Measurements from ENCODE around the gene APOL4. TPM values are rescaled to one million over a fixed set of nuclear protein-coding genes. Genes with fewer than 3 reads are reported as not detected.

Gene APOL4
- total RNA-seq, 2 experiments from 2014 or later = 5.7 to 6.5 TPM

- Mint-ChIP-seq H3K9me3 (no peaks in the 10 kb centered on the region), H3K4me1 (peaks cover 6% of the 10 kb centered on the region), H3K27me3 (peaks cover 12% of the 10 kb centered on the region), H3K27ac (no peak overlapping the region), H3K36me3 (no peaks in the 10 kb centered on the region), H3K4me3 (no peak overlapping the region)
- DNase-seq = no peak
- POLR2A ChIA-PET = no interaction called here
- no peak for ATAC-seq (ENCODE audit: low read depth)
These were observed 17.1 kb downstream of the APOL4 start for GRCh38 chr22:36184433-36185025.

GRCh38 chr22:36183446-36183845 lies 18.2 kb downstream of the APOL4 start:
- Mint-ChIP-seq H3K36me3 (no peaks in the 10 kb centered on the region), H3K4me1 (peaks cover 6% of the 10 kb centered on the region), H3K9me3 (no peaks in the 10 kb centered on the region), H3K4me3 (no peak overlapping the region), H3K27ac (no peak overlapping the region), H3K27me3 (peaks cover 12% of the 10 kb centered on the region)
- ATAC-seq (ENCODE audit: low read depth) (no peak), DNase-seq (no peak)
- POLR2A ChIA-PET = interaction anchor here (0.6 to 1.6 kb wide), 2 partner anchors 24 to 43 kb away, joined by 4 to 7 read pairs; partner anchors contain the start of gene APOL3

- POLR2A ChIA-PET = interaction anchor here (1.6 kb wide), 1 partner anchor 23 kb away, joined by 7 read pairs; the partner anchor contains the start of gene APOL3
- ATAC-seq (ENCODE audit: low read depth) = no peak
These were observed 18.8 kb downstream of the APOL4 start for GRCh38 chr22:36182857-36183256.

GRCh38 chr22:36182056-36182455 lies 19.6 kb downstream of the APOL4 start:
- Mint-ChIP-seq H3K4me3 (no peak overlapping the region), H3K36me3 (peaks cover 2% of the 10 kb centered on the region), H3K9me3 (no peaks in the 10 kb centered on the region), H3K27ac (no peak overlapping the region), H3K4me1 (peaks cover 6% of the 10 kb centered on the region), H3K27me3 (peaks cover 10% of the 10 kb centered on the region)
- DNase-seq = no peak
- POLR2A ChIA-PET = interaction anchor here (1.6 kb wide), 1 partner anchor 22 kb away, joined by 7 read pairs; the partner anchor contains the start of gene APOL3
- no peak for ATAC-seq (ENCODE audit: low read depth)

More at GRCh38 chr22:36182857-36183256, 18.8 kb downstream of the APOL4 start:
- DNase-seq = no peak
- H3K4me3 Mint-ChIP-seq = no peak overlapping the region
- H3K9me3 Mint-ChIP-seq = no peaks in the 10 kb centered on the region
- no peak overlapping the region for H3K27ac Mint-ChIP-seq
- no peaks in the 10 kb centered on the region for H3K36me3 Mint-ChIP-seq
- H3K27me3 Mint-ChIP-seq = peaks cover 10% of the 10 kb centered on the region
- H3K4me1 Mint-ChIP-seq = peaks cover 6% of the 10 kb centered on the region

GRCh38 chr22:36180928-36181327 lies 20.7 kb downstream of the APOL4 start:
- Mint-ChIP-seq H3K36me3 (peaks cover 2% of the 10 kb centered on the region), H3K27ac (no peak overlapping the region), H3K9me3 (peaks cover 1% of the 10 kb centered on the region), H3K4me1 (peaks cover 4% of the 10 kb centered on the region), H3K4me3 (no peak overlapping the region), H3K27me3 (peaks cover 7% of the 10 kb centered on the region)
- POLR2A ChIA-PET = no interaction called here
- no peak for DNase-seq
- ATAC-seq (ENCODE audit: low read depth) = no peak

GRCh38 chr22:36180038-36180880 lies 21.4 kb downstream of the APOL4 start:
- no peak overlapping the region for H3K27ac Mint-ChIP-seq
- H3K9me3 Mint-ChIP-seq = peaks cover 5% of the 10 kb centered on the region
- peak; percentile 97 for ATAC-seq (ENCODE audit: low read depth)
- H3K4me1 Mint-ChIP-seq = peaks cover 4% of the 10 kb centered on the region
- H3K27me3 Mint-ChIP-seq = peaks cover 5% of the 10 kb centered on the region
- peak; percentile 87 for DNase-seq
- peaks cover 4% of the 10 kb centered on the region for H3K36me3 Mint-ChIP-seq
- POLR2A ChIA-PET = interaction anchor here (0.9 to 1.0 kb wide), 2 partner anchors 20 to 24 kb away, joined by 3 to 4 read pairs; partner anchors contain the start of gene APOL3
- H3K4me3 Mint-ChIP-seq = no peak overlapping the region

GRCh38 chr22:36177160-36177559 lies 24.4 kb downstream of the APOL4 start:
- Mint-ChIP-seq H3K27ac (no peak overlapping the region), H3K27me3 (no peaks in the 10 kb centered on the region), H3K4me1 (peaks cover 4% of the 10 kb centered on the region), H3K4me3 (no peak overlapping the region), H3K36me3 (peaks cover 4% of the 10 kb centered on the region), H3K9me3 (peaks cover 5% of the 10 kb centered on the region)
- ATAC-seq (ENCODE audit: low read depth) (no peak), DNase-seq (no peak)
- POLR2A ChIA-PET = interaction anchor here (1.4 kb wide), 3 partner anchors 13 to 61 kb away, joined by 3 to 9 read pairs (median 3); partner anchors contain the start of gene APOL3

- Mint-ChIP-seq H3K4me3 (no peak overlapping the region), H3K27me3 (no peaks in the 10 kb centered on the region), H3K27ac (no peak overlapping the region), H3K36me3 (peaks cover 4% of the 10 kb centered on the region), H3K4me1 (peaks cover 4% of the 10 kb centered on the region), H3K9me3 (peaks cover 5% of the 10 kb centered on the region)
- ATAC-seq (ENCODE audit: low read depth) (no peak), DNase-seq (no peak)
- POLR2A ChIA-PET = interaction anchor here (1.1 kb wide), 1 partner anchor 31 kb away, joined by 6 read pairs; no protein-coding TSS in a partner anchor
These were observed 25.7 kb downstream of the APOL4 start for GRCh38 chr22:36175892-36176291.

GRCh38 chr22:36171941-36172340 lies 29.7 kb downstream of the APOL4 start:
- DNase-seq (no peak), ATAC-seq (ENCODE audit: low read depth) (no peak)
- peaks cover 7% of the 10 kb centered on the region for H3K4me1 Mint-ChIP-seq
- no peak overlapping the region for H3K27ac Mint-ChIP-seq
- peaks cover 8% of the 10 kb centered on the region for H3K9me3 Mint-ChIP-seq
- no peak overlapping the region for H3K4me3 Mint-ChIP-seq
- POLR2A ChIA-PET = no interaction called here
- H3K27me3 Mint-ChIP-seq = no peaks in the 10 kb centered on the region
- peaks cover 7% of the 10 kb centered on the region for H3K36me3 Mint-ChIP-seq

- no peak for DNase-seq
- H3K27ac Mint-ChIP-seq = peak overlapping the region; percentile 69
- peak overlapping the region; percentile 15 for H3K4me3 Mint-ChIP-seq
These were observed 34.9 kb downstream of the APOL4 start for GRCh38 chr22:36166518-36167220.

GRCh38 chr22:36166086-36166485 lies 35.5 kb downstream of the APOL4 start:
- peaks cover 58% of the 10 kb centered on the region for H3K4me1 Mint-ChIP-seq
- H3K9me3 Mint-ChIP-seq = peaks cover 2% of the 10 kb centered on the region
- DNase-seq (no peak), ATAC-seq (ENCODE audit: low read depth) (peak; percentile 23)
- H3K27me3 Mint-ChIP-seq = no peaks in the 10 kb centered on the region
- H3K27ac Mint-ChIP-seq = peak overlapping the region; percentile 44
- peak overlapping the region; percentile 15 for H3K4me3 Mint-ChIP-seq
- H3K36me3 Mint-ChIP-seq = peaks cover 4% of the 10 kb centered on the region
- POLR2A ChIA-PET = interaction anchor here (0.9 kb wide), 1 partner anchor 10 kb away, joined by 4 read pairs; no protein-coding TSS in a partner anchor

More at GRCh38 chr22:36166518-36167220, 34.9 kb downstream of the APOL4 start:
- Mint-ChIP-seq H3K9me3 (peaks cover 2% of the 10 kb centered on the region), H3K36me3 (peaks cover 4% of the 10 kb centered on the region), H3K27me3 (no peaks in the 10 kb centered on the region), H3K4me1 (peaks cover 52% of the 10 kb centered on the region)
- POLR2A ChIA-PET = interaction anchor here (0.9 kb wide), 1 partner anchor 10 kb away, joined by 4 read pairs; no protein-coding TSS in a partner anchor
- ATAC-seq (ENCODE audit: low read depth) = peak; percentile 45

- ATAC-seq (ENCODE audit: low read depth) = no peak
- POLR2A ChIA-PET = interaction anchor here (0.8 kb wide), 1 partner anchor 10 kb away, joined by 3 read pairs; no protein-coding TSS in a partner anchor
- H3K27ac Mint-ChIP-seq = no peak overlapping the region
- peaks cover 63% of the 10 kb centered on the region for H3K4me1 Mint-ChIP-seq
- no peaks in the 10 kb centered on the region for H3K27me3 Mint-ChIP-seq
- DNase-seq = no peak
- peaks cover 2% of the 10 kb centered on the region for H3K9me3 Mint-ChIP-seq
- H3K4me3 Mint-ChIP-seq = no peak overlapping the region
- H3K36me3 Mint-ChIP-seq = peaks cover 4% of the 10 kb centered on the region
These were observed 36.5 kb downstream of the APOL4 start for GRCh38 chr22:36165141-36165540.

GRCh38 chr22:36164621-36165020 lies 37.0 kb downstream of the APOL4 start:
- ATAC-seq (ENCODE audit: low read depth) (no peak), DNase-seq (no peak)
- Mint-ChIP-seq H3K36me3 (peaks cover 6% of the 10 kb centered on the region), H3K27me3 (no peaks in the 10 kb centered on the region), H3K4me1 (peaks cover 65% of the 10 kb centered on the region), H3K9me3 (peaks cover 2% of the 10 kb centered on the region), H3K27ac (no peak overlapping the region), H3K4me3 (no peak overlapping the region)
- POLR2A ChIA-PET = interaction anchor here (0.8 kb wide), 2 partner anchors 9 to 13 kb away, joined by 3 read pairs; no protein-coding TSS in a partner anchor
